Ovary (tissue), 3 donors: Measurements from ENCODE around the gene USF2.

Experiments used
- POLR2A ChIP-seq: fragments of 450-650 bp; IDR thresholded peaks from one replicate; pipeline ENCODE4 v1.6.1; 2017; ENCODE audit warnings: antibody characterized with exemption, mild to moderate bottlenecking, moderate library complexity
- TF ChIP-seq, protein P1 (sequence below), 3 donors: fragments of 450-650 bp in 2 of 3; fragments of 200-600 bp in 1 of 3; IDR thresholded peaks; one replicate each; pipeline versions ENCODE4 v1.5.1 to v1.8.0; 2016 to 2022; ENCODE audit warnings: antibody characterized with exemption in 3 of 3, mild to moderate bottlenecking in 1 of 3
- donor health status: DM: no; HTN: no; CAD: no.

DNA sequence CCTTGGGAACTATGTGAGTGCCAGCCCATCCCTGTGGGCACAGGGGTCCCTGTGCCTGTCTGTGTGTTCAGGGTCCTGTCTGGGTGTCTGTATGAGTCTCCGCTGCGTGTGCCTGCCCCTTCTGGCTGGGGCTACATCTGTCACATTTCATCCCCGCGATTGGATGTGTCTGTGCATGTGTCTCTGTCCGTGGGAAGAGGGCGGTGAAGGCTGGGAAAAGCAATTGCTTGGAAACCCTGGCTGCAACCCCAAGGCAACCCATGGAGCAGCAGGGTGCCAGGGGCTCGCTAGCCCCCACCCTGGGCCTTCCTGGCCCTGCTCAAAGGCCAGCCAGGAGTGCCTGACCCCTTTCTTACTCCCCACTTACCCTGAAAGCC is 24.6 kb downstream of the USF2 start:
- TF ChIP-seq, protein P1, sequence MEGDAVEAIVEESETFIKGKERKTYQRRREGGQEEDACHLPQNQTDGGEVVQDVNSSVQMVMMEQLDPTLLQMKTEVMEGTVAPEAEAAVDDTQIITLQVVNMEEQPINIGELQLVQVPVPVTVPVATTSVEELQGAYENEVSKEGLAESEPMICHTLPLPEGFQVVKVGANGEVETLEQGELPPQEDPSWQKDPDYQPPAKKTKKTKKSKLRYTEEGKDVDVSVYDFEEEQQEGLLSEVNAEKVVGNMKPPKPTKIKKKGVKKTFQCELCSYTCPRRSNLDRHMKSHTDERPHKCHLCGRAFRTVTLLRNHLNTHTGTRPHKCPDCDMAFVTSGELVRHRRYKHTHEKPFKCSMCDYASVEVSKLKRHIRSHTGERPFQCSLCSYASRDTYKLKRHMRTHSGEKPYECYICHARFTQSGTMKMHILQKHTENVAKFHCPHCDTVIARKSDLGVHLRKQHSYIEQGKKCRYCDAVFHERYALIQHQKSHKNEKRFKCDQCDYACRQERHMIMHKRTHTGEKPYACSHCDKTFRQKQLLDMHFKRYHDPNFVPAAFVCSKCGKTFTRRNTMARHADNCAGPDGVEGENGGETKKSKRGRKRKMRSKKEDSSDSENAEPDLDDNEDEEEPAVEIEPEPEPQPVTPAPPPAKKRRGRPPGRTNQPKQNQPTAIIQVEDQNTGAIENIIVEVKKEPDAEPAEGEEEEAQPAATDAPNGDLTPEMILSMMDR (IDR thresholded peaks at IDR 0.05): no peak
- TF ChIP-seq POLR2A: no peak
